NCI-H2196 (cell line): ENCODE results near the gene KATNB1.
A peak's percentile ranks its signal among the peaks of the same experiment; 100 is the strongest.

Experiments
- DNase-seq: peaks from one replicate; lab custom pipeline; 2025; ENCODE audit not compliant: unreplicated experiment; lab: John Stamatoyannopoulos, UW

KATNB1 gene, protein sequence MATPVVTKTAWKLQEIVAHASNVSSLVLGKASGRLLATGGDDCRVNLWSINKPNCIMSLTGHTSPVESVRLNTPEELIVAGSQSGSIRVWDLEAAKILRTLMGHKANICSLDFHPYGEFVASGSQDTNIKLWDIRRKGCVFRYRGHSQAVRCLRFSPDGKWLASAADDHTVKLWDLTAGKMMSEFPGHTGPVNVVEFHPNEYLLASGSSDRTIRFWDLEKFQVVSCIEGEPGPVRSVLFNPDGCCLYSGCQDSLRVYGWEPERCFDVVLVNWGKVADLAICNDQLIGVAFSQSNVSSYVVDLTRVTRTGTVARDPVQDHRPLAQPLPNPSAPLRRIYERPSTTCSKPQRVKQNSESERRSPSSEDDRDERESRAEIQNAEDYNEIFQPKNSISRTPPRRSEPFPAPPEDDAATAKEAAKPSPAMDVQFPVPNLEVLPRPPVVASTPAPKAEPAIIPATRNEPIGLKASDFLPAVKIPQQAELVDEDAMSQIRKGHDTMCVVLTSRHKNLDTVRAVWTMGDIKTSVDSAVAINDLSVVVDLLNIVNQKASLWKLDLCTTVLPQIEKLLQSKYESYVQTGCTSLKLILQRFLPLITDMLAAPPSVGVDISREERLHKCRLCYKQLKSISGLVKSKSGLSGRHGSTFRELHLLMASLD

DNA sequence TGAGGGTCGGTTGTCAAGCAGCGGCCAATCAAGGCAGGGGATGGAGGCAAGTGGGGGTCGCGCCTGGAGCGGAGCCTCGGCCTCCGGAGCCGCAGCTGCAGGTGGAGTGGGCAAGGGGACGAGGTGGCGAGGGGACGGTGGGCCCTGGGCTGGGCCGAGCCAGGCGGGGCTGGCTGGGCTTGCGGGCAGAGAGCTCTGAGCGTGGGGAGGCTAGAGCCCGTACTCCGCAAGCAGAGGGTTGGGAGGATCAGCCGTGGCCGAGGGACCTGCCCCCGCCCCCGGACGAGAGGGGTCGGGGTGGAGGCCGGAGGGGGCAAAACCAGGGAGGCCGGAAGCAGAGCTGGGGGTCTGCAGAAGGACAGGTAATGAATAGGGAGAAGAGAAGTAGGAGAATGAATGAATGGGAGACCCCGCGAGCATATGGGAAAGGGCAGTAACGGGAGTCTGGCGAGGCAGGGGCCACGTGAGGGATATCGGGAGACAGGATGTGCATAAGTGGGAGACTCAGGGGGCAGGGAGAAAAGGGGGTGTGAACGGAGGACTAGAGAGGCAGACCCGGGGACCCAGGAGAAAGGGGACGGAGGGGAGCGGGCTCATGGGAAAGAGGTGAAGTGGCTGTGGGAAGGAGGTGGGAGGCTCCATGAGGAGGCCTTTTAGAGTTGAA is at the start of gene KATNB1:
KATNB1 (plus strand) TSS at position 16 of the 664 bp plus-strand sequence. CDS start 1,474 bp downstream, outside the sequence.
- DNase-seq: no peak

DNA sequence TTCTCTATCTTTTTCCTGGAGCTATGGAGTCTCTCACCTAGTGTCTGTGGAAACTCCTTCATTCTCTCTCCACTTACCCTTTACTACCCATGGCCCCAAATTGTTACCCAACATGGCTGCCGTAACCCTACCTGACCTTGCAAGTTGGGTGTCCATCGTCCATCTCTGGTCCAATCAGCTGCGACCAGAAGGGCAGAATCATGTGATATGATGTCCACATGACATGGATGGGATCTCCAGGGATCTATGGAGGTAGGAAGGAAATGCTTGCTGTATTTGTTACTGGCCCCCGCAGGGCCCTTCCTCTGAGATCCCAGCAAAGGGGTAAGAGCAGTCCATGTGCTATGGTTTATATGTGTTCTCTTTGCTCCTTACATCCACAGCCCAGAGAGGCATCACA is 49.0 kb upstream of the KATNB1 start:
- DNase-seq: no peak

DNA sequence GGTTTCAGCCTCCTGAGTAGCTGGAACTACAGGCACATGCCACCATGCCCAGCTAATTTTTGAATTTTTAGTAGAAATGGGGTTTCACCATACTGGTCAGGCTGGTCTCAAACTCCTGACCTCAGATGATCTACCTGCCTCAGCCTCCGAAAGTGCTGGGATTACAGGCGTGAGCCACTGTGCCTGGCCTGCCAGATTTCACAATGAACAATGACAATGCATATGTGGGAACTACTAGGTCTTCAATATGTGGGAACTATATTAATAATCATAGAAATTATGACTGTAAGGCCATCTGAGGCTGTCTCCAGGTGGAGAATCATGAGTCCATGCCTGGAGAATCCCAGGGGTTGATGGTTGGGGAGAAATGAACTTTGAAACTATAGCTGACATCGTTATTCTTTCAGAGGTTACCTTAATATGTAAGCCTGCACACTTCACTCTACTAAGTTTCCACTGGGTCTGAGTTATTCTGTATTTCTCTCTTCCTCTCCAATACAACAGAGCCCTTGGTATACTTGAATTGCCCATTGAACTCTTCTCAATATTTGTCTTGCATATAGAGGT is 48.1 kb upstream of the KATNB1 start:
- no peak for DNase-seq

DNA sequence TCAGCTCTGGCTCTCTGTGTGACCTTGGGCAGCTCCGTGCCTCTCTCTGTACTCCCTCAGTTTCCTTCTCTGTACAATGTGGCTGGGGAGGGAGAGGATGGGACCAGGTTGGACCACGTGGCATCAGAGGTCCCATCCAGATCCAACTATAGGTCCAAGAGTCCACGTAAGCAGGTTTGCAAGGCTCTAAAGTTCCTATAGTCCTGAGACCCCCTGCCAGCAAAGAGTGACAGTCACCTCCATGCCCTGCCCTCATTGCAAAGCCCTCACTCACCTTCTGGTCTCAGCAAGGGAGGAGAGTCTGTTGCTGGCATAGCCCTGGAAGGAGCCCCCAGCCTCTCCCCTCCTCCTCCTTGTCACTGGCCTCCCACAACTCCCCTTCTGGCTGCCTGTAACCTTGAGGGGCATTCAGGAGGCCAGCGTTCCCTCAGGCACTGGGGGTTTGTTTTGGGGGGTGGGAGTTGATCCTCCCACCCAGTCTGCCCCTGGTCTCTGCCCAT is 47.0 kb upstream of the KATNB1 start:
- no peak for DNase-seq

DNA sequence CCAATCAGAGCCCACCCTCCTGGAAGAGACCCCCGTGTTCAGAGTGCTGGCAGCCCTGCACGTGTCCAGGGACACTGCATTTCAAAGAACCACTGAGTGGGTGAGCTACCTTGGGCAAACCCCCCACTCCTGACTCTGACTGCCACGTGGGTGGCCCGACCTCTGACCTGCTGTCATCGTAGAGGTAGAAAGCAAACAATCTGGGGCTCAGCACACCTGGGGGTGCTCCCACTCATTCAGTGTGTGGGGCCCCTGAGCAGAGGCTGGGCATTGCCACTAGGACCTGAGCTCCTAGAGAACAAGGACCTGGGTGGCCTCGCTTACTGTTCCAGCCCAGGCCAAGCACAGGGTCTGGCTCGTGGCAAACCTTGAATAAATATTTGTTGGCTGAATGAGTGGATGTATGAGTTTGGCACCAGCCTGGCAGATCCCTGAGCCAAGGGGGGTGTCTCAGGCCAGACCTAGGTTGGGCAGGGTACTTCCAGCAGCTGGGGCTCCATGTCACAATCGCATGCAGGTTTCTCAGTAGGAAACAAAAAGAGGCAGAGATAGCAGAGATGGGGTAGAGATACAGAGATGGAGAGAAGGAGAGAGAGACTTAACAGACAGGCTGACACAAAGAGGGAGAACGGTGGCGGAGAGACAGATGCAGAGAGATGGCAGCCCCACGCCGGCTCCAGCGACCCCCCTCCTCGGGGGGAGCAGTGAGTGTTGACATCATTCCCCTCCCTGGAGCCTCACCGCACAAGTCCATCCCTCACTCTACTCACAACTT is 46.4 kb upstream of the KATNB1 start:
- DNase-seq: no peak

DNA sequence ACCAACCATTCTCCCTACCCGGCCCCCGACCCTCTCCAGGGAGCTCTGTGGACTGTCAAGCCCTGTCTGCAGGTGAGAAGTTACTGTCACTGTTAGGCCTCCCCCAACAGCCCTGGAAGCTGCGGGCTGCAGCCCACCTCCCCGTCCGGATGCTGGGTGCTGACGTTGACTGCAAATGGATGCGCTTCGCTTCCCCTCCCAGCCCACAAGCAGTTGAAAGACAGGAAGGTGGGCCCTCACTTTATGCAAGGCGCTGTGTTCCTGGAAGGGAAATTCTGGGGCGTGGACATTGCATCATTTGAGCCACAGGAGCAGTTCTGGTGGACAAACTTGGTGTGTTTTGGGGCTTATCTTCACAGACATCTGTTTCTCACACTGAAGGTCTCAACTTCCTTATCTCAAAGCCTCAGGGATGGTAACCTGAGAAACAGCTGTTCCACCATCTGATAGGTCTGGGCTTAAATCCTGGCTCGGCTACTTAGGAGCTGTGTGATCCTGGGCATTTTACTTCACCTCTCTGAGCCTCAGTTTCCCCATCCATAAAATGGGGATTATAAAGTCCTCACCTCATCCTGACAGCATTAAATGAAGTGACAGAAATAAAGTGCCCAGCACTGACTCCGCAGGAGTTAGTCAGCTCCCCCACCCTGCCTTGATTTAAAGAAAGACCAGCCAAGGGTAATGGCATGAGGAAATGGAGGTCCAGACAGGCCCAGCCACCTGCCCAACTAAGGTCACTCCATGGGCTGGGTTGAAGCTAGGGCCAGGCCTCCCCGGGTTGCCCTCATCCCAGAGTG is 45.6 kb upstream of the KATNB1 start:
- DNase-seq: no peak

DNA sequence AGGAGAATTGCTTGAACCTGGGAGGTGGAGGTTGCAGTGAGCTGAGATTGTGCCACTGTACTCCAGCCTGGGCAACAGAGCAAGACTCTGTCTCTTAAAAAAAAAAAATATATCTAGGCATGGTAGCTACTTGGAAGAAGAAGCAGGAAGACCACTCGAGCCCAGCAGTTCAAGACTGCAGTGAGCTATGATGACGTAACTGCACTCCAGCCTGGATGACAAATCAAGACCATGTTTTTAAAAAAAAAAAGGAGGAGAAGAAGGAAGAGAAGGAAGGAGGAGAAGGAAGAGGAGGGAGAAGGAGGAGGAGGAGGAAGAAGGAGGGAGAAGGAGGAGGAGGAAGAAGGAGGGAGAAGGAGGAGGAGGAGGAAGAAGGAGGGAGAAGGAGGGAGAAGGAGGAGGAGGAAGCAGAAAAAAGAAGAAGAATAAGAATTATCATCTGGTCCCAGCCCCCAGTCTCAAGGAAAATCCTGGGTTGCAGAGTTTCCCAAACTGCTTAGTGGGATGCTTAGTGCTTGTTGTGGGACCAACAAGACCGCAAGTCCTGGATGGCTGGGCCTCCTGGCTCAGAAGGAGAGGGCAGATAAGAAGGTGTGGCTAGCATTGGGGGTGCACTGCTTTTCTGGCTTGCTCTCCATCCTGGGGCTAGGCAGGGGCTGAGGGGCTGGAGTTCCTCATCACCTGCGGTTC is 44.6 kb upstream of the KATNB1 start:
- no peak for DNase-seq

DNA sequence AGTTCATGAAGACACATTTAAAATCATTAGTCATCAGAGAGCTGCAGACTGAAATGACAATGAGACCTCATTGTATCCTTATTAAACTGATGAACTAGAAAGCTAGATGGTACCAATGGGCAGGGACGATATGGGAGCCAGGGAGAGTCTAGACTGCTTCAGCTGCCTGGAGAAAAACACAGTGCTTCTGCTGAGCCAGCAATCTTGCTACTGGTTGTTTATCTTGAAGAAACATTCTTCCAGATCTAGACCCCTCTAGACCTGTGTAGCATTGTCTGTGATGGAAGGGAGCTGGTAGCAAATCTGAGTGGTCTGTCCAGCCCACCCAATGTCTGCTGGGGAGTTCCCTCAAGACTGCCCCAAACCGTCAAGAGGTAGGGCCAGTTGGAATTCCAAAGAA is 42.9 kb upstream of the KATNB1 start:
- DNase-seq: no peak

DNA sequence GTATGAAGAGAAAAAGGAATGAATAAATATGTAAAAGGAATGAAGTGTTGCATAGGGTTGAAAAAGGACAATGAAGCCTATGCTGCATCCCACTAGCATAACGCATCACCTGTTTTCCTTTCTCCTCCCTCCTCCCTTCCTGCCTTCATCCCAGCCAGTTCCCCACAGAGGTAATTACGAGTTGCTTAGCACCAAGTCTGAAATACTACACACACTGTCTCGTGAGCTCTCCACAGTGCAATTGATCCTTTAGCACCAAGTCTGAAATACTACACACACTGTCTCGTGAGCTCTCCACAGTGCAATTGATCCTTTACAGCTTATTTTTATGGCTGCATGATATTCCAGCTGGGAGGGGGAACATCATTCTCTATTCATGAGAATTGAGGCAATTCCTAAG is 42.0 kb upstream of the KATNB1 start:
- DNase-seq: no peak

DNA sequence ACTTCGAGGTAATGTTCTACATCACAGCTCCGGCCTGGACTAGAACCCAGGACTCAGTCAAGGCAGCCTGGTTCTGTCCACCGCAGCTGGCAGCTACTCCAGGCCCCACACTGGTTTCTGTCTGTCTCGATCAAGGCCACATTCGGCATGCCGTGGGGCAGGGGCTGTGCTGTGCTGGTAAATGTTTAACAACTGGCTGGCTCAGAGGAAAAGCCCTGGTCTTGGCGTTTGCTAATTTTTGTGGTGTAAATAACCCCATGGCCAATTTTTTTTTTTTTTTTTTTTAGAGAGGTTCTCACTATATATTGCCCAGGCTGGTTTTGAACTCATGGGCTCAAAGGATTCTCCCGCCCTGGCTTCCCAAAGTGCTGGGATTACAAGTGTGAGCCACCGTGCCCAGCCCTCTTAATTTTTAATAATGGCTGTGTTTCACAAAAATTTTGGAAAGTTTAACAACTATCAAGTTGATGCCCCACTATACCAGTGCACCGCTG is 41.3 kb upstream of the KATNB1 start:
- no peak for DNase-seq

DNA sequence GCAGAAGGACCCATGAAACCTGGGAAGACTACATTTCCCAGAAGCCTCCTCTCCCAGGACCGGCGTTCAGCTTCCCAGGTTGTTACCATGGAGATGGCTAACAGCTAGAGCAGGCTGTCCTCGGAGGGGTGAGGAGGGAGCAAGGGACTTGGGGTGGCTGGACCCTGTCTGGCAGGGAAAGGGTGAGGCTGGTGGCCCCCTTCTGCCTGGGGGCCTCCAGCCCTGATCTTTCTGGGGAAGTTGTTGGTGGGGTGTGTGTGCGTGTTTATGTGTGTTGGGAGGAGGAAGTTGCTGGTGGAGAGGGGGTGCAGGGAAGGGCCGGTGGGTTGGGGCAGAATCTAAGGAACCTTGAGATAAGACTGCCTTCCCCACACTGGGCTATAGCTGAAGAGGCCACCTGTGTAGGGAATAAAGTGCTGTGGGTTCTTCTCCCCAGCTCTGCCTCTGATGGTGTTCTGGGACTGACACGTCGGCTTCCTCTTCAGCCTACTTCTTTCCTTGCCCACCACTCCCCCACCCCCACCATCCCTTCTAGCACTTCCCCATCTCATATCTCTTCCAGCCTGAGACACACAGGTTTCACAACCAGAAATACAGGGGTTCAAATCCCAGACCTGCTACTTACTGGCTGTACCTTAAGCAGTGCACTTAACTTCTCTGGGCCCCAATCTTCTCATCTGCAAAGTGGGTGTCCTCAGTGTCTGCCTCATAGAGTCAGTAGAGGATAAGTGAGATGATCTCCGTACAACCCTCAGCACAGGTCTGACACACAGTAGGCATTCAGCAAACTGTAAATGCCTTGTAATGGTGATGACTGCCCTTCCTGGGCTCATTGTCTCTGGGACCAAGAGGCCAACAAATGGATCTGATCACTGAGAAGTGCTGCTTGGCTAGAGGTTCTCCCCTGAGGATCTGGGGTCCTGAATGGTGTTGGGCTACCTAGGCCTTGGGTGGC is 40.6 kb upstream of the KATNB1 start, which contains the start of gene DRC7:
DRC7 (plus strand) TSS at position 82 of the 955 bp plus-strand sequence. CDS start 3,144 bp downstream, outside the sequence.
- DNase-seq: peak; percentile 60

DNA sequence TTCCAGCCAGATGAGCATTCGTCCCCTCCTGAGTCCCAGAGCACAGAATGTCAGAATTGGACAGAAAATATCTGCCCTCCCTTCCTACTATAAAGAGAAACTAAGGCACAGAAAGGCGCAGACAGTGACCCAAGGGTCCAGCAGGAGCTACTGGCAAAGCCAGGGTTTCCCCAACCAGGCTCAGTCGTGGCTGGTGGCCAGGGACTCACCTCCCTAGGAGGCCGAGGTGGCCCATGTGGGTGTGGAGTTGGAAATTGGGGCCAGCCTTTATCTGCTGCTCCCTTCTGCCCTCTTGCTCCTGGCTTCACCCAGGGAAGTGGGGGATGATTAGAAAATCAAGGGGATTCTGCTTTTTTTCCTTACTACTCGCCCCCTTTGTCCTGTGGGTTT is 39.9 kb upstream of the KATNB1 start:
- no peak for DNase-seq

DNA sequence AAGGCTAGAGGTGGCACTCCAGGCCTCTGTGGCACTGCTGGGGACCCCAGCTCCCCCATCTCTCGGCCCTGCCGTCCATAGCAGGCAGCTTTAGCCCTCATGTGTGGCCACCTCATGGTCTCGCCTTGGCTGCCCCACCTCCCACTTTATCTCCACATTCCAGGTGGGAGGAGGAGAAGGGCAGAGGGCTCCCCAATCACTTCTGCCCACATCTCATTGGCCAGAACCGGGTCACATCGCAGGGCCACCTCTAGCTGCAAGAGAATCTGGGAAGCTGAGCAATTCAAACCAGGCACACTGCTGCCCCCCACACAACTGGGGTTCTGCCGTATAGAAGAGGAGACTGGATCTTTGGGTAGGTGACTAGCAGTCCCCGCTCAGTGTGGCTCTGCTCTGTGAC is 39.3 kb upstream of the KATNB1 start:
- no peak for DNase-seq

DNA sequence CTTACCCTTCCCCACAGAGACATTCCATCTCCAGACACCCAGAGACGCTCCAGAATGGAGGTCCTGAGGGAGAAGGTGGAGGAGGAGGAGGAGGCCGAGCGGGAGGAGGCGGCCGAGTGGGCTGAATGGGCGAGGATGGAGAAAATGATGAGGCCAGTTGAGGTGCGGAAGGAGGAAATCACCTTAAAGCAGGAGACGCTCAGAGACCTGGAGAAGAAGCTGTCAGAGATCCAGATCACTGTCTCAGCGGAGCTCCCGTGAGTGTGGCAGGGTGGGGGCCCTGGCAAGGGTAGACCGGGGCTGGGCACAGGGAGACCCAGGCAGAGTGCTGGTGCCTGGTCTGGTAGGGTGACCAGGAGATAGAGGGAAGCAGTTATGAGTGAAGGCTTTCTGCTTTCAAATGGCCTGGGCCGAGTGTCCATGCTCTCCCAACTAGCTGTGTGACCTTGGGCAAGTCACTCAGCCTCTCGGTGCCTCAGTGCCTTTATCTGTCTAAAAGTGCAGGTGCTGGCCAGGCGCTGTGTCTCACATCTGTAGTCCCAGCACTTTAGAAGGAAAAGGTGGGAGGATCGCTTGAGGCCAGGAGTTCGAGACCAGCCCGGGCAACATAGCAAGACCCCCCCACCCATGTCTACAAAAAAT is 37.6 kb upstream of the KATNB1 start:
- no peak for DNase-seq

DNA sequence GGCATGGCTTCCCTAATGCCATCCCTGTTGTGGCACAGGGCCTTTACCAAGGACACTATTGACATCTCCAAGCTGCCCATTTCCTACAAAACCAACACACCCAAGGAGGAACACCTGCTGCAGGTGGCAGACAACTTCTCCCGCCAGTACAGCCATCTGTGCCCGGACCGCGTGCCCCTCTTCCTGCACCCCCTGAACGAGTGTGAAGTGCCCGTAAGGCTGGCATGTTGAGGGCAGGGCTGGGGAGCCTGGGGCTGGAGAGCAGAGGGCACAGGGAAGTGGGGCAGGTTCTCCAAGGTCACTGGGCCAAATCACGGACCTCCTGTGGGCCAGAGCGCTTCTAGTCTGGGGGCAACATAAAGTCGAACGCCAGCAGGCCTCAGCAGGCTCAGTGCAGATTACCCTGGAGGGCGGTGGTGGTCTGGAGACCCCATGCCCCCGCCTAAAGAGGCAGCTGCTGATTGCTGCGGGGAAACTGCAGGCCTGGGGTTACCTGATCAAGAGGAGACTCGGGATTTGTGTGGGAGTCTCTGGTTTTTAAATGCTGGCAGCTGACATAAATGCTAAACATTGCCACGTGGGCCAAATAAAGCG is 36.7 kb upstream of the KATNB1 start:
- DNase-seq: no peak

DNA sequence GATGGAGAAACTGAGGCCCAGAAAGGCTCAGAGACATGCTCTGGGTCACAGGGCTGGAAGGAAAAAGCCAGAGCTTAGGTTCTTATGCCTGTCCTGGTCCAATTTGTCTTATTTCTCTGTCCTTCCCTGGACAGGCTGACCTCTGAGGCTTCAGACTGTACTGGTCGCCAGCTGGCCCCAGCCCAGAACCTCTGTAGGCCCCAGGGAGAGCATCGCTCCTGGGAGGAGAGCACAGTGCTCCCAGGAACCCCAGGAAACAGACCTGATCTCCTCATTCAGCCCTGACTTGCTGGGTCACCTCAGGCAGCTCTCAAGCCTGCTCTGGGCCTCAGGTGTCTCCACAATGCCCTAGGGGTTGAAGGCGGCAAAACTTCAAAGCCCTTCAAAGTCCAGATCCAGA is 36.1 kb upstream of the KATNB1 start:
- no peak for DNase-seq

DNA sequence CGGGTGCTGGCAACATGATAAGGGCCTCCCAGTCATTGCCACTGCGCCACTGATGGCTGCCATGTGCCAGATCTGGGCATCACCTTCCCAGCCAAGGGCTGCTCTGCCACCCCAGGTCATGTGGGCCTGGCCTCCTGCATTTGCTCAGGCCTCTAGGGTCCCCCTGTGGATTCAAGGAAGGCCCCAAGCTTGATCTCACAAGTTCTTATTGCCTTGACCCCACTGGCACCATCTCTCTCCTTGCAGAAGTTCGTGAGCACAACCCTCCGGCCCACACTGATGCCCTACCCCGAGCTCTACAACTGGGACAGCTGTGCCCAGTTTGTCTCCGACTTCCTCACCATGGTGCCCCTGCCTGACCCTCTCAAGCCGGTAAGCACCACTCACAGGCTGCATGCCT is 35.7 kb upstream of the KATNB1 start:
- no peak for DNase-seq
